Ammon's horn (tissue), 1 donor: ENCODE results near the gene SQSTM1.

ENCODE experiments used
- DNase-seq: peaks from one replicate; pipeline ENCODE4 v3.0.0-alpha.2; 2016; ENCODE audit warnings: low spot score

Gene SQSTM1

GRCh38 chr5:179806250-179807048 is 14.3 kb upstream of the SQSTM1 start, which contains the start of gene MGAT4B:
TSS of gene MGAT4B (minus strand) at chr5:179806866. CDS start at chr5:179806583, 283 bp downstream.
- peak; percentile 79 for DNase-seq

- DNase-seq = no peak
Measured at GRCh38 chr5:179812135-179812825, 8.4 kb upstream of the SQSTM1 start.

DNA sequence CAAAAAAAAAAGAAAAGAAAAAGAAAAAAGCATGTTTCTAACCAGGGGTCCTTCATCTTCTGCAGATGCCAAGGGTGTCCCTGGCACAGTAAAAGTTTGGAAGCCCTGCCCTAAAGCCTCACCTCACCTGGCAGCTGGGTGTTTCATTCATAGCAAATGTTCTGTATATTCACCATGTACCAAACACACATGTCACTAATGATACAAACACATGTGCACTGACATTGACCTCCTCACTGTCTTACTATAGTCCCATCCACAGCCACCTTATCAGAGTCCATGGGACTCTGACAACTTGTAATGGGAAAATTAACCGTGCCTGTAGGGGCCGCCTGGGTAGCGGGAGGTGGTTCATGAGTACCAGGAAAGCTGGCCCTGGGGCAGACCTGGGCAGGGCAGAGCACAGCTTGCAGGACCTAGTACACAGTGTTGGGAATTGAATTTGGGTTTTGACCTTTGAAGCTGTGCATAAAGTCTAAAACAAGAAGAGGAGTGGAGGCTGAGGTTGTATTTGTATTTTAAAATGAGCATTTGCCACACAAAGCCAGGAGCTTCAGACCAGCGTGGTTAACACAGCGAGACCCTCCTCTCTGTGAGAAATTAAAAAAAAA is 7.6 kb upstream of the SQSTM1 start:
- DNase-seq = no peak

GRCh38 chr5:179814090-179814489 is 6.6 kb upstream of the SQSTM1 start:
- DNase-seq = no peak

- no peak for DNase-seq
Measured at GRCh38 chr5:179815491-179816249, 5.0 kb upstream of the SQSTM1 start.

GRCh38 chr5:179816401-179816795 is 4.3 kb upstream of the SQSTM1 start:
- DNase-seq = no peak

DNA sequence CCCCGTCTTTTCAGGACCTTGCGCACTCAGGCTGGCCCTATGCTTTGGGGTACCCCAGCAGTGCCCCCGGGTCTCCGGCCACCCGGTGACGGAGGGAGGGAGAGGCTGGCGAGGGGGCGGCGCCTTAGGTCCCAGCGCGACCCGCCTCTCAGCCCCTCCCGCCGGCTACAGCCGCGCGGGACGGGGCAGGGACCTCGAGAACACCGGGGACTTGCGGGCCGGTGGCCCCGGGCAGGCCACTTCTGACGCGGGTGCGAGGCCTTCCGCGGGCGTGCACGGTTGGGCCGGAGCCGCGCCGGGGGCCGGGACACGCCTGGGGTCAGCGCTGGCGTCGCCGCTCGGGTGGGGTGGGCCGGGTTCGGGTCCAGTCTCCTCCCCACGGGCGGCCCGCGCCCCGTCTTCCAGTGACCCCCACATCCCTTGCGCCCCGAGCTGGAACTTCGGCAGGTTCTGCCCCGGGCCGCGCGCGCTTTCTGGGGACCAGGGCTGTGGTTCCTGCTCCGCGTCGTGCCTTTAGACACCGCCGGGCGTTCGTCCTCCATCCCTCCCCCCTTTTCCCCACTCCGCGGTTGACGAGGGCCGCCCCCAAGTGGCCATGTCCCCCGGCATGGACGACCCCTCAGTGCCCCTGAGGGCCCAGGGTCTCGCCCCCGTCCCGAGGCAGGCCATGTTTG is 3.8 kb upstream of the SQSTM1 start:
- no peak for DNase-seq

DNA sequence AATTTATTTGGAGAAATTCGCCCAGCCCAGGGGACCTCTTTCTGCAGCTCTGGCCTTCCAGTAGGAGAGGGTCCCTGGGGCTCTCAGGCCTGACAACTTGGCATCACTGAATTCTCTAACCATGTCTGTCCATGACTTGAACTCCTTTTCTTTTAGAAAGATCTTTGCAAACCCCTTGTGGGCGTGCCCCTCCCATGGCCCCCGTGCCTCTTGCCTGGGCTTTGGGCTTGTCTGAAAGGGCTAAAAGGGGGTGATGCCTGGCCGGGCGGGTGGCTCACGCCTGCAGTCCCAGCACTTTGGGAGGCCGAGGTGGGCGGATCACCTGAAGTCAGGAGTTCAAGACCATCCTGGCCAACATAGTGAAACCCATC is 3.2 kb upstream of the SQSTM1 start:
- DNase-seq = no peak

DNA sequence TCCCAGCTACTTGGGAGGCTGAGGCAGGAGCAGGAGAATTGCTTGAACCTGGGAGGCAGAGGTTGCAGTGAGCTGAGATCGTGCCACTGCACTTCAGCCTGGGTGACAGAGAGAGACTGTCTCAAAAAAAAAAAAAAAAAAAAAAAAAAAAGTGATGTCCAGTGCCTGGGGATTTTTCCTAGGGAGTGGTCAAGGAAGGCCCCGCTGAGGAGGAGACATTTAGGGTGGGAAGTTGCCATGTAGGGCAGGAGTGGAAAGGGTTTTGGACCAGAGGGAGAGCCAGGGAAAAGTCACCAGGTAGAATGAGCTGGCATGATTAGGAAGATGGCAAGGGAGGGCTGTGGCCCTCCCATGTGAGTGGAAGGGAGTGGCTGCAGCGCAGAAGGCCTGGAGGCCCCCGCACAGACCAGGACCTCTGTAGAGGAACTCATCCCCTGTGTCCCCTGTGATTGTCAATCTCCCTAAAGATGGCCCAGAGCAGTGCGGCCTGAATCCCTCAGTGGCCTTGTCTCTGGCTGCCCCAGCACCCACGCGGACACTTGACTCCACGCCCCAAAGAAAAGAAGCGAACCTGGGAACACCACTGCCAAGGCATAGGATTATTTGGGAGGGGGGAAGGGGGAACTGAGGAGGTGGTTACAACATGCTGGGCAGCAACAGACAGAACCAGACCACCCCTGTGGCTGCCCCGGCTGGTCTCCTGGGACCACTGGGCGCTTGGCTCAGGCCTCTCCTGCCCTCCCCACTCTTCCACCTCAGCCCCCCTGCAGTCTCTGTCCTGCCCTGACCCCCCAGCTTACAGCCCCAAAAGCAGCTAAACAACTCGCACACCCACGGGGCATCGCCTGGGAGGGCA is 2.6 kb upstream of the SQSTM1 start:
- DNase-seq = no peak

- peak; percentile 93 for DNase-seq
Measured at GRCh38 chr5:179818746-179819295, 1.9 kb upstream of the SQSTM1 start.

DNA sequence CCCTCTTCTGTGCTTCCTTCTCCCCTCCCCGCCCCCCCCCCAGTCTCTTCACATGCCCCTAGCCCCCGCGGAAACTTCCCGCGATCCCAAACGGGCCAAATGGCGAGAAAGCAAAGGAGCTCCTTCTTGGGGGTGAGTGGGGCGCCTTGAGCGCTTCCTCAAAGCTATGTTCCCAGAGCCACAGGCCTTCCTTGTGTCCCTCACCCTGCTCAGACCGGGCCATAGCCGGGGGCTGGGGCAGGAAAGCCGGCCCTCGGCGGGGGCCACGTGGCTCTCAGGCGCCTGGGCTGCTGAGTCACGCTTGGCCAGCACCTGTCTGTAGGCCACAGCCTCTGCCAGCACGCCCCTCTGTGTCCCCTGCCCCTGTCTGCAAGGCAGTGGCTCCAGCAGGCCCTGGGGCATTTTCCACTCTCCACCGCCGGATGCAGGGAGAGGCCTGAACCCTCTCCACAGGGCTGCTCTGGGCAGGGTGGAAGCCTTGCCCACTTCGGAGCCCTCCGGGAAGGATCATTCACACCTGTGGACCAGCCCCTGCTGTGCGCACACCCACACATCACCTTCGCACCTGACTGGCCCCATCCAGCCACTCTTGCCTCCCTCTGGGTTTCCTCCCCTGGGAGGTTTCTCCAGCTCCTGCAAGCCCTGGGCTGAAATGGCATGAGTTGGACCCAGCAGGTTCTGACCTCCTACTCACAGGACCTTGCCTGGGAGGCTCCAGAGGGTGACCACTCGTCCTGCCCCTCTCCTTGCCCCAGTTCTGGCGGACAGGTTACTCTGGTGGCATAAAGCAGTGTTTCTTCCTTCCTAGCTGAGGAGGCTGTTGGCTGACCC is 1.2 kb upstream of the SQSTM1 start:
- DNase-seq = peak; percentile 71

- DNase-seq = no peak
Measured at GRCh38 chr5:179820127-179820482, 600 bp upstream of the SQSTM1 start.

- peak; percentile 96 for DNase-seq
Measured at GRCh38 chr5:179821298-179822058, 773 bp downstream of the SQSTM1 start.

GRCh38 chr5:179822059-179822432 is 1.3 kb downstream of the SQSTM1 start:
- DNase-seq = no peak

DNA sequence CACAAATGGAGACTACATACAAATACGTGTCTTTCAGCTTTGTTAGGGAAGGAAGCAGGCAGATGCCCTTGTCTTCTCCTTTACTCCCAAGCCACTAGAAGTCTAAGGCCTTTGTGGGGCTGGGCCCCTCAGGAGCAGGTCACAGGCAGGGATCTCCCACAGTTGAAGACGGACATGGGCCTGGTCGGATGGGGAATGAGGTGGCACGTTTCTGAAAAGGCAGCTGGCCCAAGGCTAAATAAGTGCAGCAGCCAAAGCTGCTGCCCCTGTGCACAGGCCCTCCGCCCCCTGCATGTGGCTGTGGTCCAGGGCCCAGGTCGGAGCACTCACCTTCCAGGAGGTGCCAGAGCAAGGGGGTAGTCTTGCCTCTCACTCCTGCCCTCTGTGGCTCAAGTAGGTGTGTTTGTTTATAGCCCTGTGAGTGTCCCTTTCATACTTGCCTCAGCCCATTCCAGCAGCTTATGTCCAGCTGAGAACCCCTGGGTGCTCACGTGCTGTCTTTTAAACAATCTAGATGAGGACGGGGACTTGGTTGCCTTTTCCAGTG is 1.8 kb downstream of the SQSTM1 start:
- DNase-seq = no peak

- no peak for DNase-seq
Measured at GRCh38 chr5:179823937-179824744, 3.4 kb downstream of the SQSTM1 start.

GRCh38 chr5:179824745-179825112 is 4.0 kb downstream of the SQSTM1 start:
- DNase-seq = no peak

- no peak for DNase-seq
Measured at GRCh38 chr5:179825655-179826182, 5.0 kb downstream of the SQSTM1 start.
